HEK293 (cell line): ENCODE results near the gene MYH6.
A peak's percentile ranks its signal among the peaks of the same experiment; 100 is the strongest.

Experiments used
- CTCF ChIA-PET: fragments of 350-600 bp; formaldehyde crosslinking; extraction: SDS; loops from one replicate; lab custom pipeline; 2021; ENCODE audit warnings: antibody characterized with exemption; lab: Yijun Ruan, JAX
- POLR2A ChIA-PET: fragments of 300-600 bp; formaldehyde crosslinking; extraction: SDS; loops from one replicate; lab custom pipeline; 2020; ENCODE audit warnings: antibody characterized with exemption, inconsistent platforms; lab: Yijun Ruan, JAX
- H3K27ac ChIP-seq: fragments of 200-500 bp; sonication (Bioruptor generic); 2 replicates; pipeline ENCODE4 v1.5.1; 2014; ENCODE audit warnings: low read depth, low read length, control low read depth, inconsistent platforms; ENCODE audit errors: extremely low read depth
- H3K36me3 ChIP-seq, 2 experiments: fragments of 200-500 bp in 1 of 2; sonication (Bioruptor generic) in 1 of 2; 1 replicate in 1 of 2; 2 replicates in 1 of 2; pipeline ENCODE4 v1.5.1; 2014 to 2017; ENCODE audit warnings: inconsistent platforms in 2 of 2, low read length in 2 of 2; ENCODE audit not compliant: control insufficient read depth in 2 of 2, insufficient read depth in 1 of 2
- H3K4me1 ChIP-seq: fragments of 200-500 bp; sonication (Bioruptor generic); 2 replicates; pipeline ENCODE4 v1.5.1; 2014; ENCODE audit warnings: mild to moderate bottlenecking, low read length, inconsistent platforms; ENCODE audit not compliant: control insufficient read depth, insufficient read depth
- H3K4me3 ChIP-seq: 2 replicates; pipeline ENCODE4 v1.5.1; 2011; ENCODE audit warnings: low read depth, mild to moderate bottlenecking, control low read depth, low read length, moderate library complexity
- H3K9me3 ChIP-seq: fragments of 200-500 bp; sonication (Bioruptor generic); 2 replicates; pipeline ENCODE4 v1.5.1; 2014; ENCODE audit warnings: low read depth, low read length, inconsistent platforms; ENCODE audit not compliant: control insufficient read depth, insufficient read depth
- ATF2 ChIP-seq: fragments of 450-650 bp; formaldehyde crosslinking; IDR thresholded peaks from 2 replicates; pipeline ENCODE4 v1.5.1; 2016; ENCODE audit warnings: missing biosample characterization, missing genetic modification characterization, low read depth
- GFI1B ChIP-seq: fragments of 450-650 bp; formaldehyde crosslinking; IDR thresholded peaks from 2 replicates; pipeline ENCODE4 v1.5.1; 2016; ENCODE audit warnings: missing biosample characterization, missing genetic modification characterization
- HOXA7 ChIP-seq: sonication (generic); formaldehyde crosslinking; IDR thresholded peaks from 2 replicates; pipeline ENCODE4 v1.8.1; 2022; ENCODE audit warnings: missing genetic modification reagents, borderline replicate concordance
- PATZ1 ChIP-seq: fragments of 450-650 bp; formaldehyde crosslinking; IDR thresholded peaks from 2 replicates; pipeline ENCODE4 v1.5.1; 2016; ENCODE audit warnings: missing biosample characterization, missing genetic modification characterization
- SP3 ChIP-seq: fragments of 450-650 bp; formaldehyde crosslinking; IDR thresholded peaks from 2 replicates; pipeline ENCODE4 v1.5.1; 2016; ENCODE audit warnings: missing biosample characterization, missing genetic modification characterization
- ZBTB1 ChIP-seq: fragments of 450-650 bp; formaldehyde crosslinking; IDR thresholded peaks from 2 replicates; pipeline ENCODE4 v1.5.1; 2016; ENCODE audit warnings: missing biosample characterization, missing genetic modification characterization
- ZBTB21 ChIP-seq: fragments of 450-650 bp; formaldehyde crosslinking; IDR thresholded peaks from 2 replicates; pipeline ENCODE4 v1.5.1; 2017; ENCODE audit warnings: missing biosample characterization, missing genetic modification characterization
- ZBTB7A ChIP-seq: fragments of 450-650 bp; formaldehyde crosslinking; IDR thresholded peaks from 2 replicates; pipeline ENCODE4 v1.5.1; 2016; ENCODE audit warnings: low read depth, missing biosample characterization, missing genetic modification characterization
- ZFP37 ChIP-seq: fragments of 450-650 bp; formaldehyde crosslinking; IDR thresholded peaks from 2 replicates; pipeline ENCODE4 v1.5.1; 2016; ENCODE audit warnings: missing biosample characterization, missing genetic modification characterization
- ZNF133 ChIP-seq: fragments of 450-650 bp; formaldehyde crosslinking; IDR thresholded peaks from 2 replicates; pipeline ENCODE4 v1.5.1; 2016; ENCODE audit warnings: missing biosample characterization, missing genetic modification characterization
- ZNF148 ChIP-seq: fragments of 450-650 bp; formaldehyde crosslinking; IDR thresholded peaks from 2 replicates; pipeline ENCODE4 v1.5.0; 2017; ENCODE audit warnings: missing biosample characterization, missing genetic modification characterization, borderline replicate concordance
- ZNF239 ChIP-seq: fragments of 450-650 bp; formaldehyde crosslinking; IDR thresholded peaks from 2 replicates; pipeline ENCODE4 v1.5.1; 2016; ENCODE audit warnings: missing biosample characterization, missing genetic modification characterization
- ZNF37A ChIP-seq: fragments of 450-650 bp; IDR thresholded peaks from 2 replicates; pipeline ENCODE4 v1.5.1; 2018; ENCODE audit warnings: missing biosample characterization, missing genetic modification characterization
- ZNF426 ChIP-seq: fragments of 450-650 bp; formaldehyde crosslinking; IDR thresholded peaks from 2 replicates; pipeline ENCODE4 v1.5.1; 2017; ENCODE audit warnings: missing biosample characterization, missing genetic modification characterization, mild to moderate bottlenecking, inconsistent platforms, moderate library complexity
- ZNF433 ChIP-seq: fragments of 450-650 bp; formaldehyde crosslinking; IDR thresholded peaks from 2 replicates; pipeline ENCODE4 v1.5.1; 2016; ENCODE audit warnings: missing biosample characterization, missing genetic modification characterization, low read depth
- ZNF48 ChIP-seq: fragments of 450-650 bp; formaldehyde crosslinking; IDR thresholded peaks from 2 replicates; pipeline ENCODE4 v1.5.1; 2016; ENCODE audit warnings: missing biosample characterization, missing genetic modification characterization
- ZNF555 ChIP-seq: fragments of 450-650 bp; formaldehyde crosslinking; conservative IDR thresholded peaks from 2 replicates; pipeline ENCODE4 v1.5.1; 2017; ENCODE audit warnings: missing biosample characterization, mild to moderate bottlenecking, missing genetic modification characterization, inconsistent platforms
- ZNF560 ChIP-seq: fragments of 450-650 bp; formaldehyde crosslinking; IDR thresholded peaks from 2 replicates; pipeline ENCODE4 v1.5.1; 2017; ENCODE audit warnings: missing biosample characterization, missing genetic modification characterization, borderline replicate concordance
- ZNF629 ChIP-seq: fragments of 450-650 bp; formaldehyde crosslinking; IDR thresholded peaks from 2 replicates; pipeline ENCODE4 v1.5.1; 2017; ENCODE audit warnings: missing biosample characterization, missing genetic modification characterization
- ZNF645 ChIP-seq: fragments of 450-650 bp; formaldehyde crosslinking; IDR thresholded peaks from 2 replicates; pipeline ENCODE4; 2016; ENCODE audit warnings: missing biosample characterization, missing genetic modification characterization
- ZNF776 ChIP-seq: fragments of 450-650 bp; formaldehyde crosslinking; IDR thresholded peaks from 2 replicates; pipeline ENCODE4 v1.5.0; 2017; ENCODE audit warnings: missing biosample characterization, missing genetic modification characterization, borderline replicate concordance
- ZSCAN4 ChIP-seq: fragments of 450-650 bp; formaldehyde crosslinking; IDR thresholded peaks from 2 replicates; pipeline ENCODE4 v1.5.1; 2017; ENCODE audit warnings: missing biosample characterization, missing genetic modification characterization

Gene MYH6

GRCh38 chr14:23385244-23385641 lies 22.8 kb downstream of the MYH6 start:
- no peak overlapping the region for H3K27ac ChIP-seq
- CTCF ChIA-PET = interaction anchor here (0.5 to 1.3 kb wide), 4 partner anchors 25 to 264 kb away, joined by 3 to 4 read pairs (median 3); no protein-coding TSS in a partner anchor
- no peak for TF ChIP-seq ZBTB7A (tag by site-specific recombination)
- peak; percentile 67 for TF ChIP-seq ZBTB21 (tag by site-specific recombination)
- peak; percentile 65; the same call in 1 of the 2 replicates for TF ChIP-seq ZNF239
- TF ChIP-seq ZNF426 (tag by site-specific recombination) = no peak
- TF ChIP-seq ATF2 = peak; percentile 91
- peak; percentile 82 for TF ChIP-seq ZNF629 (tag by site-specific recombination)
- TF ChIP-seq, all 188 proteins: peak for 4
- no peaks in the 10 kb centered on the region for H3K4me1 ChIP-seq
- no peaks in the 10 kb centered on the region for H3K9me3 ChIP-seq
- H3K4me3 ChIP-seq = no peak overlapping the region
- POLR2A ChIA-PET = no interaction called here
- H3K36me3 ChIP-seq = no peaks in the 10 kb centered on the region

GRCh38 chr14:23384364-23385080 lies 23.6 kb downstream of the MYH6 start:
- Histone ChIP-seq H3K4me3 (no peak overlapping the region), H3K4me1 (no peaks in the 10 kb centered on the region), H3K36me3 (no peaks in the 10 kb centered on the region), H3K9me3 (no peaks in the 10 kb centered on the region), H3K27ac (no peak overlapping the region)
- TF ChIP-seq ZNF645 (tag by site-specific recombination) = no peak
- no peak for TF ChIP-seq ZNF133 (tag by site-specific recombination)
- no peak for TF ChIP-seq ZFP37 (tag by site-specific recombination)
- no peak for TF ChIP-seq GFI1B
- no peak for TF ChIP-seq ZNF48
- no peak for TF ChIP-seq ZBTB1
- no peak for TF ChIP-seq ZNF148 (tag by site-specific recombination)
- POLR2A ChIA-PET = no interaction called here
- CTCF ChIA-PET = interaction anchor here (0.5 to 1.2 kb wide), 3 partner anchors 82 to 263 kb away, joined by 3 read pairs; no protein-coding TSS in a partner anchor

GRCh38 chr14:23382731-23383440 lies 25.2 kb downstream of the MYH6 start:
- Histone ChIP-seq H3K27ac (no peak overlapping the region), H3K36me3 (no peaks in the 10 kb centered on the region), H3K4me1 (no peaks in the 10 kb centered on the region), H3K4me3 (no peak overlapping the region), H3K9me3 (no peaks in the 10 kb centered on the region)
- POLR2A ChIA-PET = no interaction called here
- CTCF ChIA-PET = interaction anchor here (1.0 to 4.3 kb wide), 3 partner anchors 30 to 180 kb away, joined by 3 to 61 read pairs (median 4); no protein-coding TSS in a partner anchor
- TF ChIP-seq ZNF560 (no peak), ZSCAN4 (no peak), ZNF776 (tag by site-specific recombination) (no peak), ZNF48 (no peak), PATZ1 (tag by site-specific recombination) (no peak), ZNF433 (no peak), HOXA7 (CRISPR knock-in tag) (no peak), ZNF555 (tag by site-specific recombination) (no peak), ZNF37A (no peak), SP3 (tag by site-specific recombination) (no peak)
